Ectodermal cell (in vitro differentiated cells): Measurements from ENCODE around the gene RPRD1A.

Experiments used
- H3K27ac ChIP-seq: 2 replicates; pipeline ENCODE4 v1.7.0; 2013; ENCODE audit warnings: mild to moderate bottlenecking, low read depth, low read length; ENCODE audit not compliant: insufficient read depth, poor library complexity, severe bottlenecking
- H3K27me3 ChIP-seq: 2 replicates; pipeline ENCODE4 v1.7.0; 2013; ENCODE audit warnings: mild to moderate bottlenecking, low read length; ENCODE audit not compliant: insufficient read depth, control insufficient read depth, poor library complexity, severe bottlenecking
- H3K36me3 ChIP-seq: one replicate; pipeline ENCODE4 v1.7.0; 2013; ENCODE audit warnings: low read length; ENCODE audit not compliant: control insufficient read depth, insufficient read depth
- H3K4me1 ChIP-seq: one replicate; pipeline ENCODE4 v1.7.0; 2013; ENCODE audit warnings: low read length; ENCODE audit not compliant: control insufficient read depth, insufficient read depth
- H3K4me3 ChIP-seq: 2 replicates; pipeline ENCODE4 v1.7.0; 2013; ENCODE audit warnings: low read depth, low read length, control low read depth; ENCODE audit not compliant: insufficient read depth
- H3K9me3 ChIP-seq: 2 replicates; pipeline ENCODE4 v1.7.0; 2013; ENCODE audit warnings: mild to moderate bottlenecking, low read length, moderate library complexity; ENCODE audit not compliant: control insufficient read depth
- WGBS, 2 experiments: methylation state at CpG; one replicate each; pipeline ENCODE4 v1.1.7; 2013; ENCODE audit warnings: missing lambda C conversion rate in 2 of 2; 5-methylcytosine and 5-hydroxymethylcytosine counted together

Gene RPRD1A

DNA sequence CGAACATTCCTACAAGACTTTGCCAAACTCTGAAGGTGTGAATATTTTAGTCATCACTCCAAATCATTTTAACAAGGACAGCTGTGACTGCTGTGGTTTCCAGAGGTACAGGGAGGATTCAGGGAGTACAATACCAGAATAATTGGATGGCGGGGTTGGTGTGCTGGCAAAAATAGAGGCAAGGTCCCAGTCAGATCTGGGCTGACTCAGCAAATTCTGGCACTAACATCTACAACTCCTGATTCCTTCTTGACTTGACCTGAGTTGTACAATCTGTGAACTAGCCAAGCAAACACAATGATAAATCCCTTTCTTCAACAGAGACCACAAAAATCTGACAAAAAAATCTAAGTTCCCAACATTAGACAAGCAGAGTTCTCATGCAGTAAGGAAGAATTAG lies 54.5 kb downstream of the RPRD1A start:
- Histone ChIP-seq H3K27me3 (no peaks in the 10 kb centered on the region), H3K9me3 (no peaks in the 10 kb centered on the region), H3K4me1 (no peaks in the 10 kb centered on the region), H3K36me3 (no peaks in the 10 kb centered on the region), H3K4me3 (no peak overlapping the region), H3K27ac (no peak overlapping the region)
- WGBS, 2 experiments, result 93 to 100% methylated on average over 2 of the region's 2 CpGs

DNA sequence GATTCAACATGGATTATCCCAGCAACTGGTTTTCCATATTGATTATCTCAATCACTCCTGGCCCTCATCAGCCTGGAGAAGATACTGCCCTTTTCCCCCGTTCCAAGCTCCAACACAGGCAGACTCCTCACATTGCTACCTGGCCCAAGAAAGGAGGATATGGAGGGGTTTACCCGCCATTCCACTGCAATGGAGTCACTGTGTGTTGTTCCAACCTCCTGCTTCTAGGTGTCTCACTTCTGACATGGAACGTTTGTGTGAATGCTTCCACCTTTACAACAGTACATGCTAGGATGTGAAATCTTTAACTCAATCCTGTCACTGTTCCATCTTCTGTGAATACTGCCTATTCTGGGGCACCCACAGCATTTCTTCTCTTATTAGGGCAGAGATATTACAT lies 58.1 kb downstream of the RPRD1A start:
- Histone ChIP-seq H3K4me3 (no peak overlapping the region), H3K9me3 (no peaks in the 10 kb centered on the region), H3K27me3 (no peaks in the 10 kb centered on the region), H3K36me3 (no peaks in the 10 kb centered on the region), H3K4me1 (no peaks in the 10 kb centered on the region), H3K27ac (no peak overlapping the region)
- 91 to 98% methylated on average over 3 of the region's 3 CpGs for WGBS, 2 experiments

DNA sequence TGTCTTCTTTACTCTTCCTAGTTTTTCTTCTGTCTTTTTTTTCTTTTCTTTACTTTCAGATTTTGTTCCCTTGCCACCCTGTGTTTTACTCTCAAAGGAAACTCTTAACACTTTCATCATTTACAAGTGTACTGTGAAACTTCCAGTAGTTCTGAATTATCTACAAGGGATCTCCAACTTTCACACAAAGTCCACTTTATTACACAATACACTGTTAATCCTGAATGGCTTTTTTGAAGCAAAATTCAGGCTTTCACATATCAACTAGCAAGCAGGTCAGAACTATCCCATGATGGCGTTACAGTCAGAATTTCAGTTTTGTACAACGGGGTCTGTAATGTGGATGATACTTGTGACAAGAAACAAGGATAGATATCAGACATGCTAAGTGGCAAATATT lies 60.4 kb downstream of the RPRD1A start:
- WGBS, 2 experiments, result 96 to 100% methylated on average over 2 of the region's 2 CpGs
- H3K27me3 ChIP-seq, result no peaks in the 10 kb centered on the region

DNA sequence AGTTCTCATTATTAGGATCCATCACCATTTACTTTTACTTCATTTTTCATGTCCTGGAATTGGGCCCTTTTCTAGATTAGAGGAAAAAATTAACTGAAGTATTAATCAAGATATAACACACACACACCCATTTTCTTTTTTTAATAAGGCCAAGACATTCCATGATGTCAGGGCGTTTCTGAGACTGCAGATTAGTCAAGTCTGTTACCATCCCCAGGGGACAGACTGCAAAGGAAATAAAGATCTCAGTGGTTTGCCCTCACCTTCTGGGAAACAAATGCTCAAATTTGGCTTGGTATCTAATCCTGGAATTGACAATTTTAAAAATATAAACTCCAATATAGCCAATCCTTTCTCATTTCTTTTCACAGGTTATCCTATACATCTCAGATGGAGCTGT lies 67.4 kb downstream of the RPRD1A start:
- Histone ChIP-seq H3K4me1 (no peaks in the 10 kb centered on the region), H3K27ac (no peak overlapping the region), H3K4me3 (no peak overlapping the region), H3K36me3 (no peaks in the 10 kb centered on the region), H3K9me3 (no peaks in the 10 kb centered on the region), H3K27me3 (no peaks in the 10 kb centered on the region)
- 80 to 82% methylated on average over 1 of the region's 1 CpG for WGBS, 2 experiments

More for the DNA sequence above, 60.4 kb downstream of the RPRD1A start:
- Histone ChIP-seq H3K27ac (no peak overlapping the region), H3K36me3 (no peaks in the 10 kb centered on the region), H3K9me3 (no peaks in the 10 kb centered on the region), H3K4me1 (no peaks in the 10 kb centered on the region), H3K4me3 (no peak overlapping the region)

DNA sequence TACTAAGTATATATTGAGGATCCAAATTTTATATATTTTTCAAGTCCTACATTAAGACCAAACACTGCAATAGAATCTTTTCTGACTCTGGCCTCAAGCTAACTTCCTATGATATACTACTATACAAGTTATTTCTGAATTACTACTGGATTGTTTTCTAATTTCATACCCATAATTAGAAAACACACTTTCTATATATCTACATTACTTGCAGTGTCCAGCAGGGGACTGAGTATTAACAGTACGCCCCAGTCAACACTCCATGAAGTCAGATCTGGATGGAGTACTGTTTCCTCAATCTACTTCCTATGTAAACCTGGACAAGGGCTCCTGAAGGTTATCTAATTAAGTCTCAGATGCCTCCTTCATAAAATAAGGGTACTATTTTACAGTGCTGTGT lies 68.4 kb downstream of the RPRD1A start:
- 88 to 97% methylated on average over 1 of the region's 1 CpG for WGBS, 2 experiments
- H3K27ac ChIP-seq, result no peak overlapping the region
- no peaks in the 10 kb centered on the region for H3K36me3 ChIP-seq

DNA sequence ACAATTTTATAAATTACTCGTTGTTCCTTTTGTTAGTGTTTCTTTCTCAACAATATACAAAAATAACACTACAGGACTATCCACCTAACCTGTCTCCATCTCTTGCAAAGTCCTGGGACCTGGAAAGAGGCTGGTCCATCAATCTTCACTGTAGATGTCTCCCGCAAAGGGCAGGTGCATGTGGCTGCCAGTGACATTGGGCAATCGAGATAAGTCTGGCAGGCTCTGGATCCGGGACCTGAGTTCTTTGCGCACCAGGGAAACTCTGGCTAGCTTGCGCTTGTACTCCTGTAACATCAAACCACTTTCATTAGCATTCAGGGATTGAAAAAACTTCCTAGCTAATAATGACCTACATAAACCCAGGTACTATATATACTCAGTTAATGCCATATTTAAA lies 74.3 kb downstream of the RPRD1A start:
- Histone ChIP-seq H3K4me3 (no peak overlapping the region), H3K9me3 (no peaks in the 10 kb centered on the region), H3K36me3 (peaks cover 12% of the 10 kb centered on the region), H3K27me3 (no peaks in the 10 kb centered on the region), H3K4me1 (no peaks in the 10 kb centered on the region), H3K27ac (no peak overlapping the region)
- WGBS, 2 experiments, result 95 to 97% methylated on average over 6 of the region's 6 CpGs

More for the DNA sequence above, 68.4 kb downstream of the RPRD1A start:
- H3K4me3 ChIP-seq, result no peak overlapping the region
- H3K4me1 ChIP-seq, result no peaks in the 10 kb centered on the region
- no peaks in the 10 kb centered on the region for H3K27me3 ChIP-seq
- no peaks in the 10 kb centered on the region for H3K9me3 ChIP-seq

DNA sequence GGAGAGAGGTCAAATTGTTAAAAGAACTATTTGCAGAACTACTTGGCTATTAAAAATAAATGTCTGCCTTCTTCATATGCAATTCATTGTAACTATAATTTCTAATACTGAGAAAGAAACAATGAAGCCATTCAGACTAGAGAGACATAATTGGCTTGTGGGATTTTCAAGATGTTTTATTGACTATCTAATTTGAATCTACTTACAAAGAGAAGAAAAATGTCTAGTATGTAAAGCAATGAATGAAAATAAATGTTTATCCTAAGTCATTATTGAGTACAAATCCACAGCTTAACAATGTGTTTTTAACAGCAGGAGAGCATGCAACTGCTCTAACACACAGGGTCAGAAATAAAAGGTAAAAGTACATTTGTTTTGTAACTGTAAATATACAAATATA lies 75.7 kb downstream of the RPRD1A start:
- Histone ChIP-seq H3K9me3 (no peaks in the 10 kb centered on the region), H3K27ac (no peak overlapping the region), H3K4me3 (no peak overlapping the region), H3K36me3 (peaks cover 12% of the 10 kb centered on the region), H3K4me1 (no peaks in the 10 kb centered on the region), H3K27me3 (no peaks in the 10 kb centered on the region)

DNA sequence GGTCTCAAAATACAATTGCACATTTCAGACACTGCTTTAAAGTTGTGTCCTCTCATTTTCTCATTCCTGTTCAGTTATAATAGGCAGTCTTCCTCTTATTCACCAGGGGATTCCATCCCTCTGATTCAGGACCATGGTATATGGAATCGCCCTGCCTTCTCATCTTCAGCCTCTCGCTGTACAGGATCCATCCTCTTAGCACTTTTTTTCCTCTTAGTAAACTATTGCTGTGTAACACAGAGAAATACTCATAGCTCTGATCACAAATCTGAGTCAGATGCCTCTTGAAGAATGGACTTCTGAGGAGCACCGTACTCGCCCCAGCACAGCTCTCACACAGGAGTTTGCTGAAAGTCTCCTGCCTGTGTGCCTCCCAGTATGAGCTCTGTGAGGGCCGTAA lies 83.5 kb downstream of the RPRD1A start:
- no peak overlapping the region for H3K4me3 ChIP-seq
- no peaks in the 10 kb centered on the region for H3K4me1 ChIP-seq
- H3K27me3 ChIP-seq, result no peaks in the 10 kb centered on the region
- WGBS, 2 experiments, result 96% methylated on average over 5 of the region's 5 CpGs
- H3K36me3 ChIP-seq, result peaks cover 17% of the 10 kb centered on the region
- no peak overlapping the region for H3K27ac ChIP-seq
- no peaks in the 10 kb centered on the region for H3K9me3 ChIP-seq

DNA sequence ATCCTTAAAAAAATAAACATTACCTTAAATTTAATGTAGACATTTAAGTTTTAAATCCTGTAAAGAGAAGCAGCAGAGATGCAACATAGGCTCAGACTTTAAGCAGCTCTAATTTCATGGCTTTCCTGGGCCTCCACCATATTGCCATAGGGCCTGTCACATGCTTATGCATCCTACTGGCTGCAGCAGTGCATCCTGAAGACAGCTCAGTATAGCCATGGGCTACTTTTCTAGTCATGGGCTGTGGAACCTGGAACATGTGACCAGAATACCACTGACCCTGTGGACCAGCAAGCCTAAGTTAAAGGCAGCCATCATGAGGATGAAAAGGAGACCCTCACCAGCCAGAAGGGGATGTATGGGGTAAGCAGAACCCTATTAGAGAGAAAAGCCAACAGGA lies 84.2 kb downstream of the RPRD1A start:
- Histone ChIP-seq H3K36me3 (peaks cover 12% of the 10 kb centered on the region), H3K4me1 (no peaks in the 10 kb centered on the region), H3K4me3 (no peak overlapping the region), H3K27ac (no peak overlapping the region), H3K9me3 (no peaks in the 10 kb centered on the region), H3K27me3 (no peaks in the 10 kb centered on the region)

DNA sequence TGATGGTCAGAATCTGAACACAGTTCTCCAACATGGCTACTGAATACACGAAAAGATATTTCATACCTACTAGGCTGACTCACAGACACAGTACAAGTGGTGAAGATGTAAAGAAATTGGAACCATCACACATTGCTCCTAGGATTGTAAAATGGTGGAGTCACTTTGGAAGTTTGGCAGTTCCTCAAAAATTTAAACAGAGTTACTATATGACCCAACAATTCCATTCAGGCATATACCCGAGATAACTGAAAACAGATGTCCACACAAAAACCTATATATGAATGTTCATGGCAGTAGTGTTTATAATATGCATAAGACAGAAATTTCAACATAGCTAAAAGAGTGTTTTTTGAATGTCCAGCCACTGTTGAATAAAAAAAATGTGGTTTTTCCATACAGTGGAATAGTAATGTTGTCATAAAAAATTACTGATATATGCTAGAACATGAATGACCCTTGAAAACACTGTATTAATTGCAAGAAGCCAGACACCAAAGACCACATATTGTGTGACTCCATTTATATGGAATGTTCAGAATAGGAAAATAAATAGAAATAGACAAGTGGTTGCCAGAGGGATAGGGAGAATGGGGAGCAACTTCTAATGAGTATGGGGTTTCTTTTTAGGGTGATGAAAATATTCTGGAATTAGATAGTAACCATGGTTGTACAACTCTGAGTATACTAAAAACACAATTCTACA lies 84.8 kb downstream of the RPRD1A start:
- Histone ChIP-seq H3K4me3 (no peak overlapping the region), H3K4me1 (no peaks in the 10 kb centered on the region), H3K27ac (no peak overlapping the region), H3K36me3 (peaks cover 18% of the 10 kb centered on the region), H3K9me3 (no peaks in the 10 kb centered on the region), H3K27me3 (no peaks in the 10 kb centered on the region)
- WGBS, 2 experiments, result 90 to 92% methylated on average over 1 to 2 of the region's 2 CpGs

DNA sequence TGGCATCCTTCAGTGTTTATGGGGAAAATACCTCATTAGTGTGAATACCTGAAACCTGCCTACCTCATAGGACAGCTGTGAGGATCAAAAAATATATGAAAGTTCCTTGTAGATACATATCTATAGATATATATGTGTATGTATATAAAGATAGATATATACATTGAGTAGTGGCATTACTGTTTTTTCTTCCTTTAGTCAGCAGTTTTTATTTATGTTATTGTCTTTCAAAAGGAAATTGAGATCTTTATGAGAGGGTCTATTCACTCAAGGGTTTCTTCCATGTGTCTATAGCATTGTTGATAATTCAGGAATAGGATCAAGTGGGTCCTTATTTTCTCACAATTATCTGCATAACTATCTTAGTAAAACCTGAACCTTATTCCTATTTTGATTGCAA lies 88.2 kb downstream of the RPRD1A start:
- Histone ChIP-seq H3K36me3 (peaks cover 36% of the 10 kb centered on the region), H3K4me3 (no peak overlapping the region), H3K27me3 (no peaks in the 10 kb centered on the region), H3K27ac (no peak overlapping the region), H3K9me3 (no peaks in the 10 kb centered on the region), H3K4me1 (no peaks in the 10 kb centered on the region)
